ENCODE measurements around the gene CCDC137.

The CCDC137 gene

DNA sequence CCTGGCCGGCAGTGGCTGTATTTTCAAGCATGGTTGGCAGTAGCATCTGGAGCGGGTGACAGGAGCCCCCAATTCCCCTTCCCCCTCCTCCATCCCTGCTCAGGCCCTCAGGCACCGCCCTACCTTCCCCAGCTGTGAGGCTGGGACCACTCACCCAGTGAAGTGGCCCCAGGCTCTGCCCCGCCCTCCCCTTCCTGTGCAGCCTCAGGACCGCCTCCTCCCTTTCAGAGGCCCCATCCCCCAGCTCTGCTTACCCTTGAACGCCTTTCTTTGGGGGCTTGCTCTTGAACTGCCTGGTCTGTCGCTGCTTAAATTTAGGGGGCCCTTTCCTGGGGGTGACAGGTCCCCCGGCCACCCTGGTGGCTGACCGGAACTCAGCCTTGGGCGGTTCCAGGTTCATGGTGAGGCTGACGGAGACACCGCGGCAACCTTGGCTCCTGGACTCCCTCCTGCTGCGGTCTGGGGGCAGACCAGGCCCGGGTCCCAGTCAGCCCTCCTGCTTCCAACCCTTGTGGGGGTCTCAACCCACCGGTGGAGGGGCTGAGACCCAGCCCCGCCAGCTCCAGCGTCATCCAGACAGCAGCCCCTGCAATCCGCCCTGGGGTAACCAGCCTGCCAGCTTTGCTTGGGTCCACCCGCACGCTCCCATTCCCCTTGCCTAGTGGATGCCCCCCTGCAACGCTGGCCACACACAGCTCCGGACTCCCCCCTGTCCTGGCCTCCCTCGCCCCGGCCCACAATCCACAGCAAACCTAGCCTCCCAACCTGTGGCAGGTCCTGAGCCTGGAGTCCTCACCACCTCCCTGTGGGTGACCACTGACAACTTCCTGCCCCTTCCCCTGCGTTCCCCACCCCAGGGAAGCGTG is 13.4 kb upstream of the CCDC137 start:
- no peak overlapping the region for H3K4me3 ChIP-seq (ENCODE audit: low read depth in 1 of 2, low read length in 2 of 2)
- H3K27ac ChIP-seq (ENCODE audit: low read length), result no peak overlapping the region

DNA sequence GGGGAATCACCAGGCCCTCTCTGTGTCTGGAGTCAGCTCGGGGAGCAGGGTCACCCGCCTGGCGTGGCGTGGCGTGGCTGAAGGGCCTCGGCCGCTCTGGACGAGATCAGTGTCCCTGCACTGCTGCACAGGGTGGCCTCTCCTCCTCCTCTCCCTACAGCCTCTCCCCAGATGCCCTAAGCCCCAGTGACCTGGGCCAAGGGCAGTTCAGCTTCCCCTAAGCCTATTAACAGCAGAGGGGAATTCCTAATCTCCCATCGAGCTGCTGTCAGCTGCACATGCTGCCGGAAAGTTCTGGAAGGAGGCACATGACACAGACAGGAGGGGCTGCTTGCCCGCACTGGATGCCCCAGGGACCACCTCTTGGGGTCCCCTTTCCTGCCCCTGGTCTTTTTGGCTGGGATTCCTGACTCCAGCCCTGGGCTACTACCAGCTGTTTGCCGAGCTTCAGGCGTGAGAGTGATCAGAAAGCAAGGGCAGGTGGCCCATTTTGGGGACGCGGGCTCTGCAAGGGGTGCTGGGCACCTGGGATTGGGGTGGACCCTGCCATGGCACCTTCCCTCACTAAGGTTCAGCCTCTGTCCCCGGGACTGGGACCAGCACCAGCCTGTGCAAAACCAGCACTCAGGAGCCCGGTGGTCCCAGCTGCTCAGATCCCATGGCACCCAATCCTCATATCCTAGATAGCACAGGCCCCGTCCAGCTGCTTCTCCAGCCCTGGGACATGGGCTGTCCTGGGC is 11.0 kb upstream of the CCDC137 start:
- Histone ChIP-seq H3K27me3 (ENCODE audit: low read depth, low read length) (no peaks in the 10 kb centered on the region), H3K4me1 (ENCODE audit: control insufficient read depth in 1 of 2, insufficient read depth in 2 of 2, low read length in 2 of 2) (no peaks in the 10 kb centered on the region), H3K27ac (ENCODE audit: low read length) (no peak overlapping the region)

More for the DNA sequence above, 13.4 kb upstream of the CCDC137 start:
- peaks cover 0 to 6% of the 10 kb centered on the region in 2 donors for H3K9me3 ChIP-seq (ENCODE audit: control insufficient read depth in 1 of 2, low read length in 2 of 2)
- H3K36me3 ChIP-seq (ENCODE audit: control insufficient read depth in 1 of 2, insufficient read depth in 2 of 2, low read length in 2 of 2), result no peaks in the 10 kb centered on the region
- H3K27me3 ChIP-seq (ENCODE audit: low read depth, low read length), result no peaks in the 10 kb centered on the region
- no peaks in the 10 kb centered on the region for H3K4me1 ChIP-seq (ENCODE audit: control insufficient read depth in 1 of 2, insufficient read depth in 2 of 2, low read length in 2 of 2)

DNA sequence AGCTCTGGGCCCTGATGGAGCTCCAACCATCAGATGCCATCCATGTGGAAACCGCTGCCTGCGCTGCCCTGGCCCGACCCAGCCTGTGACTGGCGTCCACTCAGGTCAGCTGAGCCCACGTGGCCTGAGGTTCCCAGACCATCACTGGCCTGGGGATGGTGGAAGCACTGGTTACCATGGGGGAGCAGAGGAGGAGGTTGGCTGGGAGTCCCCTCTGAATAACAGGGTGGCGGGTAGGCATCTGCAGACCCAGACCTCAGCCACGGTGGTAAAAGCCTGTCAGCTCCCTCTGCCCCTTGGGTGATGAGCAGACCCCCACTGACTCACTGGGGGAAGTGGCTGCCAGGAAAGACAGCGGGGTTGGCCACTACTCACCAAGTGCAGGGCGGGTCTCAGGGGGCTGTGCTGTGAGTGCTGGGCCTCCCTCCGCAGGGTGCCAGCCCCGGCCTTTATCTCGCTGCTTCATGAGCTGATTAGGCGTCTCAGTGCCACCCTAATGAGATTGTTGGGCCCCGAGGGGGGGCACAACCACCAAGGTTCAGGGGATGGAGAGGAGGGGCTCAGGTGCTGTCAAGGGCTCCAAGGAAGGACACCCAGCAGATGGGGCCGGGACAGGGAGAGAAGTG is 10.3 kb upstream of the CCDC137 start, which contains the start of gene PDE6G:
Gene PDE6G, minus strand, starts transcription at position 425 of the 626 bp plus-strand sequence. CDS start 3,237 bp downstream, outside the sequence.
- H3K4me3 ChIP-seq (ENCODE audit: low read depth in 1 of 2, low read length in 2 of 2), result no peak within 1 kb of the TSS
- H3K27ac ChIP-seq (ENCODE audit: low read length), result no peak within 1 kb of the TSS
- no peaks in the 10 kb centered on the region for H3K36me3 ChIP-seq (ENCODE audit: control insufficient read depth in 1 of 2, insufficient read depth in 2 of 2, low read length in 2 of 2)
- no peaks in the 10 kb centered on the region for H3K9me3 ChIP-seq (ENCODE audit: control insufficient read depth in 1 of 2, low read length in 2 of 2)
- no peaks in the 10 kb centered on the region for H3K4me1 ChIP-seq (ENCODE audit: control insufficient read depth in 1 of 2, insufficient read depth in 2 of 2, low read length in 2 of 2)
- no peaks in the 10 kb centered on the region for H3K27me3 ChIP-seq (ENCODE audit: low read depth, low read length)

More for the DNA sequence above, 11.0 kb upstream of the CCDC137 start:
- Histone ChIP-seq H3K36me3 (ENCODE audit: control insufficient read depth in 1 of 2, insufficient read depth in 2 of 2, low read length in 2 of 2) (no peaks in the 10 kb centered on the region), H3K9me3 (ENCODE audit: control insufficient read depth in 1 of 2, low read length in 2 of 2) (no peaks in the 10 kb centered on the region), H3K4me3 (ENCODE audit: low read depth in 1 of 2, low read length in 2 of 2) (no peak overlapping the region)

DNA sequence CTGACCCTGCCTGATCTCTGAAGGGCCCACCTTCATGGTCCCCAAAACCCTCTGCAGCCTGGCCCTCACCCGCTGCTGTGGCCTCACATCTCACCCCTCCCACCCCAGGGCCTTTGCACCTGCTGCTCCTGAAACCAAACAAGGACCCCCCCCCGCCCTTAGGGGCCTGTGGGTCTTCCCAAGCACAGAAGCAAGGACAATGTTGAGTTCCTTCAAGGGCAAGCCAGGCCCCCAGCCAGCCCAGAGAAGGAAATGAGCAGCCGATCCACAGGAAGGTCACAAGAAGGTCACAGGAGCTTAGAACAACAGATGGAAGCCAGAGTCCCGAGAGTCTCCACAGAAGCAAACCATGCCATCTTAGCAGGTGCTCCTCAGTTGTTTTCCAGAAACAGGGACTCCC is 9.7 kb upstream of the CCDC137 start:
- H3K4me3 ChIP-seq (ENCODE audit: low read depth in 1 of 2, low read length in 2 of 2), result no peak overlapping the region
- no peaks in the 10 kb centered on the region for H3K36me3 ChIP-seq (ENCODE audit: control insufficient read depth in 1 of 2, insufficient read depth in 2 of 2, low read length in 2 of 2)

DNA sequence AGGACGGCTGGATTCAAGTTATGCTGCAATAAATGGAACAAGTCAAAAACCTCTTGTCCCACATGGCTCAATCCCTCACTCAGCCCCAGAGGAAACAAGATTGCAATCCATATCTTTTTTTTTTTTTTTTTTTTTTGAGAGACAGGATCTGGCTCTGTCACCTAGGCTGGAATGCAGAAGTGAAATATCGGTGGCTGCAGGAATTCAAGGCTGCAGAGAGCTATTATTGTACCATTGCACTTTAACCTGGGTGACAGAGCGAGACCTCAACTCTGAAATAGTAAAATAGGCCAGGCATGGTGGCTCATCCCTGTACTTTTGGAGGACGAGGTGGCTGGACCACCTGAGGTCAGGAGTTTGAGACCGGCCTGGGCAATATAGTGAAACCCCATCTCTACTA is 7.5 kb upstream of the CCDC137 start:
- H3K36me3 ChIP-seq (ENCODE audit: control insufficient read depth in 1 of 2, insufficient read depth in 2 of 2, low read length in 2 of 2), result no peaks in the 10 kb centered on the region
- no peaks in the 10 kb centered on the region for H3K4me1 ChIP-seq (ENCODE audit: control insufficient read depth in 1 of 2, insufficient read depth in 2 of 2, low read length in 2 of 2)
- no peak overlapping the region for H3K27ac ChIP-seq (ENCODE audit: low read length)

More for the DNA sequence above, 9.7 kb upstream of the CCDC137 start:
- H3K27me3 ChIP-seq (ENCODE audit: low read depth, low read length), result no peaks in the 10 kb centered on the region
- no peak overlapping the region for H3K27ac ChIP-seq (ENCODE audit: low read length)
- no peaks in the 10 kb centered on the region for H3K4me1 ChIP-seq (ENCODE audit: control insufficient read depth in 1 of 2, insufficient read depth in 2 of 2, low read length in 2 of 2)
- no peaks in the 10 kb centered on the region for H3K9me3 ChIP-seq (ENCODE audit: control insufficient read depth in 1 of 2, low read length in 2 of 2)

DNA sequence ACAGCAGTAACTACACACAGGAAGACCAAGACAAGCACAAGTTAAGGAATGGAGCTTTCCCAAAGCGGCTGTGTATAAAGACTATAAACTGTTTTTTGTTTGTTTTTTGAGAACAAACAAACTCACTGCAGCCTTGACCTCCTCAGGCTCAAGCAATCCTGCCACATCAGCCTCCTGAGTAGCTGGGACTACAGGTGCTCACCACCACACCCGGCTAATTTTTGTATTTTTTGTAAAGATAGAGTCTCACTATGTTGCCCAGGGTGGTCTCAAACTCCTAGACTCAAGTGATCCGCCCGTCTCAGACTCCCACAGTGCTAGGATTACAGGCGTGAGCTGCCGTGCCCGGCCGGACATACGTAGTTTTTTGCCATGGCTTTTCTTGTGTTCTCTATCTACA is 6.1 kb upstream of the CCDC137 start:
- Histone ChIP-seq H3K27ac (ENCODE audit: low read length) (no peak overlapping the region), H3K4me1 (ENCODE audit: control insufficient read depth in 1 of 2, insufficient read depth in 2 of 2, low read length in 2 of 2) (peaks cover 2 to 5% of the 10 kb centered on the region in 2 donors)

More for the DNA sequence above, 7.5 kb upstream of the CCDC137 start:
- H3K4me3 ChIP-seq (ENCODE audit: low read depth in 1 of 2, low read length in 2 of 2), result no peak overlapping the region
- no peaks in the 10 kb centered on the region for H3K9me3 ChIP-seq (ENCODE audit: control insufficient read depth in 1 of 2, low read length in 2 of 2)
- H3K27me3 ChIP-seq (ENCODE audit: low read depth, low read length), result no peaks in the 10 kb centered on the region

DNA sequence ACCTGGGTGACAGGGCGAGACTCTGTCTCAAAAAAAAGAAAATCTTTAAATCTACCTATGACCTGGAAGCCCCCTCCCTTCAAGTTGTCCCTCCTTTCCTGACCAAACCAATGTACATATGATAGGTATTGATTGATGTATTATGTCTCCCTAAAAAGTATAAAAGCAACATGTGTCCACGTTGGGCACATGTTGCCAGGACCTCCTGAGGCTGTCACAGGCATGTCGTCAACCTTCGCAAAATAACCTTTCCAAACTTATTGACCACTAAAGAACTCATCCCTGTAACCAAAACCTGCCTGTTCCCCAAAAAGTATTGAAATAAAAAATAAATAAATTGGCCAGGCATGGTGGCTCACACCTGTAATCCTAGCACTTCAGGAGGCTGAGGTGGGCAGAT is 4.5 kb upstream of the CCDC137 start:
- H3K9me3 ChIP-seq (ENCODE audit: control insufficient read depth in 1 of 2, low read length in 2 of 2), result no peaks in the 10 kb centered on the region
- no peak overlapping the region for H3K4me3 ChIP-seq (ENCODE audit: low read depth in 1 of 2, low read length in 2 of 2)
- peaks cover 6 to 13% of the 10 kb centered on the region in 2 donors for H3K4me1 ChIP-seq (ENCODE audit: control insufficient read depth in 1 of 2, insufficient read depth in 2 of 2, low read length in 2 of 2)
- no peaks in the 10 kb centered on the region for H3K36me3 ChIP-seq (ENCODE audit: control insufficient read depth in 1 of 2, insufficient read depth in 2 of 2, low read length in 2 of 2)
- H3K27ac ChIP-seq (ENCODE audit: low read length), result no peak overlapping the region
- no peaks in the 10 kb centered on the region for H3K27me3 ChIP-seq (ENCODE audit: low read depth, low read length)

More for the DNA sequence above, 6.1 kb upstream of the CCDC137 start:
- Histone ChIP-seq H3K36me3 (ENCODE audit: control insufficient read depth in 1 of 2, insufficient read depth in 2 of 2, low read length in 2 of 2) (no peaks in the 10 kb centered on the region), H3K27me3 (ENCODE audit: low read depth, low read length) (no peaks in the 10 kb centered on the region), H3K4me3 (ENCODE audit: low read depth in 1 of 2, low read length in 2 of 2) (no peak overlapping the region), H3K9me3 (ENCODE audit: control insufficient read depth in 1 of 2, low read length in 2 of 2) (no peaks in the 10 kb centered on the region)

DNA sequence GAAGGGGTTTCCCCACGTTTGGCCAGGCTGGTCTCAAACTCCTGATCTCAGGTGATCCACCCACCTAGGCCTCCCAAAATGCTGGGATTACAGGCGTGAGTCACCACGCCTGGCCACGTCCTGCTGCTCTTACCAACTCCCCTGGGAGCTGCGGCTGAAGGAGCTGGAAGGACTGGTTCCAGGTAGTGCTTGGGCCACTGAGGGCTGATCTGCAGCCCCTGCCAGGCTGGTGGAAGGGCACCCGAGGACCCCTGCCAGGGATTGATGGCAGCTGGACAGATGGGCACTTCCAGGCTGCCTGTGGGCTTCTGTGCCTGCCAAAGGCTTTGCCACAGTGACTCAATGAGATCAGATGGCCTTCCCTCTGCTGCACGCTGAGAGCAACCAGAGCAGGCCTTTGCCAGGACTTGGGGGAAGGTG is 2.5 kb upstream of the CCDC137 start:
- Histone ChIP-seq H3K4me1 (ENCODE audit: control insufficient read depth in 1 of 2, insufficient read depth in 2 of 2, low read length in 2 of 2) (peaks cover 6 to 20% of the 10 kb centered on the region in 2 donors), H3K27me3 (ENCODE audit: low read depth, low read length) (no peaks in the 10 kb centered on the region), H3K4me3 (ENCODE audit: low read depth in 1 of 2, low read length in 2 of 2) (no peak overlapping the region), H3K9me3 (ENCODE audit: control insufficient read depth in 1 of 2, low read length in 2 of 2) (no peaks in the 10 kb centered on the region), H3K27ac (ENCODE audit: low read length) (no peak overlapping the region), H3K36me3 (ENCODE audit: control insufficient read depth in 1 of 2, insufficient read depth in 2 of 2, low read length in 2 of 2) (no peaks in the 10 kb centered on the region)

DNA sequence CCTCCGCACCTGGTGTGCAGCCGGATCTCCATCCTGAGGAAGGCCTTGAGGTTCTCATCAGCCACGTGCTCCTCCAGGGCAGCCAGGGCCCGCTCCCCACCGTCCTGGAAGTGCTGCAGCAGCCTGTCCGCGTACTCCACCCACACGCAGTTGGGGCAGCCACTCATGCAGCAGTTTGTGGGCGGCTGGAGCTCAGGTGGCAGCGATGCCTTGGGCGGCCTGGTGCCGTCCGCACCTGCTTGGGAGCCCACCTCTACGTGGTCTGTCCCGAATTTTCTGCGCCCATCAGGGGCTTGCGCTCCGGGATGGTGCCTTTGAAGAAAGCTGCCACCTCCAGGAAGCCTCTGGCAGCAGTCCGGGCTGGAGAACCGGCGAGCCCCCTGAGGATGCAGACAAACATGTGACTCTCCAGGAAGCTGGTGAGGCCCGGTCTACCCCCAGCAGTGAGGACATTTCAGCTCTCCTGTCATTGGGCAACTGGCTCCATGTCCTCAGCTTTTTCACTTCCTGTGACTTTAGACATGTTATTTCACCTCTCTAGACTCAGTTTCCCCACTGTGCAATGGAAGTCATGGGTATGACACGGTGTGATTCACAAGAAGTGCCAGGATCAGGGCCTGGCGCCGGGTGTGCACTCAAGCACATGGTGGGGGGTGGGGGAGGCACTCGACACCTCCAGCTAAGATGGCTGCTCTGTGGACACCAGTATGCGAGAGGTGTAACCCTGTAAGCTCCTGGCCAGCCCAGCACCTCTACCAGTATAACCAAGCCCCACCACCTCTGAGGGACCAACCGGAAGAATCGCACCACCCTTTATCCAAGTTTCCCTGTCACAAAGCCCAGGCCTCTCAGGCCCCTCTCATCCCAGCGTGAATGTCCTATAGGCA is 1.1 kb upstream of the CCDC137 start:
- H3K4me3 ChIP-seq (ENCODE audit: low read depth in 1 of 2, low read length in 2 of 2), result peak overlapping the region; percentile 95 to 99
- H3K36me3 ChIP-seq (ENCODE audit: control insufficient read depth in 1 of 2, insufficient read depth in 2 of 2, low read length in 2 of 2), result peaks cover 4 to 13% of the 10 kb centered on the region in 2 donors
- H3K27me3 ChIP-seq (ENCODE audit: low read depth, low read length), result no peaks in the 10 kb centered on the region
- peaks cover 6 to 20% of the 10 kb centered on the region in 2 donors for H3K4me1 ChIP-seq (ENCODE audit: control insufficient read depth in 1 of 2, insufficient read depth in 2 of 2, low read length in 2 of 2)
- H3K9me3 ChIP-seq (ENCODE audit: control insufficient read depth in 1 of 2, low read length in 2 of 2), result no peaks in the 10 kb centered on the region
- peak overlapping the region; percentile 87 for H3K27ac ChIP-seq (ENCODE audit: low read length)

DNA sequence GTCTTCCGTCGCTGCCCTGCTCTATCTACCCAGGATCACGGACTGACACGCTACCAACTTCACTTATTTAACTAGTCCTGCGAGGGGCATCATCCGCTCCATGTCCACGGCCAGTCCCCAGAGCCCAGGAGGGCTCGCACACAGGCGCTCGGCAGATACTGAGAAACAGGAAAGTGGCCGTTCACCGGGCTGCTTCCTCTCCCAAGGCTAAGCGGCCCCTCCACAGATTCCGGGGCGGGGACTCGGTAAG is 520 bp upstream of the CCDC137 start:
- H3K4me3 ChIP-seq (ENCODE audit: low read depth in 1 of 2, low read length in 2 of 2), result peak overlapping the region; percentile 95 to 99
- H3K9me3 ChIP-seq (ENCODE audit: control insufficient read depth in 1 of 2, low read length in 2 of 2), result no peaks in the 10 kb centered on the region
- H3K27ac ChIP-seq (ENCODE audit: low read length), result peak overlapping the region; percentile 87
- peaks cover 6 to 20% of the 10 kb centered on the region in 2 donors for H3K4me1 ChIP-seq (ENCODE audit: control insufficient read depth in 1 of 2, insufficient read depth in 2 of 2, low read length in 2 of 2)
- H3K27me3 ChIP-seq (ENCODE audit: low read depth, low read length), result no peaks in the 10 kb centered on the region
- peaks cover 4 to 16% of the 10 kb centered on the region in 2 donors for H3K36me3 ChIP-seq (ENCODE audit: control insufficient read depth in 1 of 2, insufficient read depth in 2 of 2, low read length in 2 of 2)
